ENCODE results near the gene FIBCD1.

The FIBCD1 gene

GRCh38 chr9:130905902-130906734, 32.9 kb downstream of the FIBCD1 start:
- no peak for DNase-seq

GRCh38 chr9:130905125-130905901, 33.7 kb downstream of the FIBCD1 start:
- DNase-seq: no peak

GRCh38 chr9:130904070-130905044, 34.7 kb downstream of the FIBCD1 start:
- no peak for DNase-seq

- no peak for DNase-seq
Observed at GRCh38 chr9:130903194-130904069, 35.6 kb downstream of the FIBCD1 start.

- no peak for DNase-seq
Observed at GRCh38 chr9:130902204-130903185, 36.6 kb downstream of the FIBCD1 start.

GRCh38 chr9:130901498-130902203, 37.4 kb downstream of the FIBCD1 start:
- no peak for DNase-seq

GRCh38 chr9:130900701-130901497, 38.1 kb downstream of the FIBCD1 start:
- DNase-seq: no peak

- no peak for DNase-seq
Observed at GRCh38 chr9:130899051-130899748, 39.8 kb downstream of the FIBCD1 start.

GRCh38 chr9:130898552-130898852, 40.5 kb downstream of the FIBCD1 start:
- no peak for DNase-seq

GRCh38 chr9:130897848-130898551, 41.0 kb downstream of the FIBCD1 start:
- no peak for DNase-seq

- DNase-seq: no peak
Observed at GRCh38 chr9:130897105-130897751, 41.8 kb downstream of the FIBCD1 start.

GRCh38 chr9:130896233-130897014, 42.6 kb downstream of the FIBCD1 start, which contains the start of gene QRFP:
Gene QRFP (minus strand): TSS chr9:130896812. CDS start chr9:130893838, 2,974 bp downstream.
- no peak for DNase-seq

- DNase-seq: no peak
Observed at GRCh38 chr9:130895481-130896232, 43.4 kb downstream of the FIBCD1 start.

- DNase-seq: no peak
Observed at GRCh38 chr9:130895038-130895437, 44.0 kb downstream of the FIBCD1 start.

GRCh38 chr9:130894546-130894945, 44.5 kb downstream of the FIBCD1 start:
- DNase-seq: no peak
